Activated effector memory CD4-positive, alpha-beta T cell treated with anti-CD3 and anti-CD28 coated beads, Interleukin-2, amount 50 U/mL, for 16 hours (primary cell): ENCODE data around the gene PPP1R12B.
A peak's percentile ranks its signal among the peaks of the same experiment; 100 is the strongest.
"Not testable (repeated sequence)": the region's sequence is repeated elsewhere in the genome, so short reads cannot be mapped to it uniquely, and the experiment has no call there.

Source experiments
- DNase-seq: peaks from one replicate; pipeline ENCODE4 v3.0.0-alpha.2; 2020

PPP1R12B gene

DNA sequence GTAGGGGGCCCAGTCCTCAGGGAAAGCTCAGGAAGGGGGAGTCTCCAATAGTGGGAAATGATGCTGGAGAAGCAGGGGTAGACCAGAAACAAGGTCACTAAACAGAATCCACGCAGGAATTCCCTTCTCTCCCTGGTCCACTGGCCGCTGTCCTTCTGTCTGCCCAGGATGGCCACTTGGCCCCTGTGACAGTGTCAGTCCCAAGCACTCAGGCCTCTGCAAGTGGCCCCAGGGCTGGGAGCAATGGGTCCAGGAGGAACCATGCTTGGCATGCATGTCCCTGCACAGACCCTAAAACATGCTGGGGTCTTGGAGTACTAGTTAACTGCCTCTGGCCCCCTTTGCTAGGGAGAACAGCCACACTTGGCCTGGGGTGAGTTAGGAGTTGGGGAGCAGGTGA lies 271.5 kb downstream of the PPP1R12B start:
- DNase-seq = peak; percentile 41

DNA sequence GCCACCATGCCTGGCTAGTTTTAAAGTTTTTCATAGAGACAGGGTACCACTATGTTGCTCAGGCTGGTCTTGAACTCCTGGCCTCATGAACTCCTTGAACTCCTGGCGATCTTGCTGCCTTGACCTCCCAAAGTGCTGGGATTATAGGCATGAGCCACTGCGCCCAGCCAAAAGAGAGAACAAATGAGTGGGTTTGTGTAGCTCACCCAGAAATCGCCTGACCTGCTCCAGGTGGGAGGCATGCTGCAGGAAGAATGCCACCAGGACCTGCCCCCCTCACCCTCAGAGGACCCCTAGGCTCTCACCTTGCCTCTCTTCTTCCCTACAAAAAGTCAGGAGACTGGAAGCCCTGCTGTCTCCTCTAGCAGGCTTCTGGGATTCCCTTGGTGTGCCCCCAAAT lies 272.9 kb downstream of the PPP1R12B start:
- peak; percentile 34 for DNase-seq

- peak; percentile 16 for DNase-seq
These were observed 273.9 kb downstream of the PPP1R12B start for GRCh38 chr1:202622388-202622787.

GRCh38 chr1:202623075-202623474 lies 274.6 kb downstream of the PPP1R12B start:
- no peak for DNase-seq

DNA sequence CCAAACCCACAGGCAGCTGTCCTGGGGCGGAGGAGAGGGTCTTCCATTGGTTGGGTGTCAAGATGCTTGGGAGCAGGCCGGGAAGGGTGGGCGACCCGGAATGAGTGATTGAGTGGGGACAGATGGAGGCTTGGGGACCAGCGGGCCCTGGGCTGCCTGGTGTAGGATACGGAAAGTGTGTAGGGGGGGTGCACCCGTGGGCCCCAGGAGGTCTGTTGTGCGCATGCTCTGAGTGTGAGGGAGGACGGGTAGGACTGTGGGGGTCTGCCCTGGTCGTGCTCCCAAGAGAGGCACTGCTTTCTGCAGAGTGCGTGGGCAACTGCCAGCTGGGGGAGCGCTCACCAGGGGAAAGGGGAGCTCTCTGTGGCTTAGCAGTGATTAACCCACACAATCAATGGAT lies 275.0 kb downstream of the PPP1R12B start:
- DNase-seq = not testable (repeated sequence)

GRCh38 chr1:202624088-202624780 lies 275.7 kb downstream of the PPP1R12B start:
- no peak for DNase-seq

DNA sequence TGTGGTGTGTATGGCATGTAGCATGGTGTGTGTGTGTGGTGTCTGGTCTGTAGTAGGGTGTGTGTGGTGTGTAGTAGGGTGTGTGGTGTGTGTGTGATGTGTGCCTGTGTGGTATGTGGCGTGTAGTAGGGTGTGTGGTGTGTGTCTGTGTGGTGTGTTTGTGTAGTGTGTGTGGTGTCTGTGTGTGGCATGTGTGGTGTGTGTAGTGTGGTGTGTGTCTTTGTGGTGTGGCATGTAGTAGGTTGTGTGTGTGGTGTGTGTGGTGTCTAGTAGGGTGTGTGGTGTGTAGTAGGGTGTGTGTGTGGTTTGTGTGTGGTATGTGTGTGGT lies 276.2 kb downstream of the PPP1R12B start:
- no peak for DNase-seq

GRCh38 chr1:202625416-202626360 lies 277.2 kb downstream of the PPP1R12B start:
- peak; percentile 80 for DNase-seq

DNA sequence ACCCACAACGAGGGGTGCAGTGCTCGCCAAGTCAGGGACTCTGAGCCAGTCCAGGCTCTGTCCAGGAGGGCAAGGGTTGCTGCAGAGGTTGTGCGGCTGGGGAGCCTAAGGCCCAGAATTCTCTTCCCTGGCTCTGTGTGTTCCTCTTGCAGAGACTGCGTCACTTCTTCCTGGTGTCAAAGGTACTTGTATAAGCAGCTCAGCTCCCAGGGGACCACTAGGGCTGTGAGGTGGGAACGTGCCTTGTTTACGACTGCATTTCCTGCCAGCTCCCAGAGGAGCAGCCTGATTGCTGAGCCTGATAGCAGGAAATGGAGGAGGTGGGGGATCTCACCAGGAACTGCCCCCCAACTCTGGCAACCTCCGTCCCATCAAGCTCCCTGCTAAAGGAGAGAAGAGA lies 278.5 kb downstream of the PPP1R12B start:
- not testable (repeated sequence) for DNase-seq

- DNase-seq = no peak
These were observed 279.5 kb downstream of the PPP1R12B start for GRCh38 chr1:202627841-202628565.

DNA sequence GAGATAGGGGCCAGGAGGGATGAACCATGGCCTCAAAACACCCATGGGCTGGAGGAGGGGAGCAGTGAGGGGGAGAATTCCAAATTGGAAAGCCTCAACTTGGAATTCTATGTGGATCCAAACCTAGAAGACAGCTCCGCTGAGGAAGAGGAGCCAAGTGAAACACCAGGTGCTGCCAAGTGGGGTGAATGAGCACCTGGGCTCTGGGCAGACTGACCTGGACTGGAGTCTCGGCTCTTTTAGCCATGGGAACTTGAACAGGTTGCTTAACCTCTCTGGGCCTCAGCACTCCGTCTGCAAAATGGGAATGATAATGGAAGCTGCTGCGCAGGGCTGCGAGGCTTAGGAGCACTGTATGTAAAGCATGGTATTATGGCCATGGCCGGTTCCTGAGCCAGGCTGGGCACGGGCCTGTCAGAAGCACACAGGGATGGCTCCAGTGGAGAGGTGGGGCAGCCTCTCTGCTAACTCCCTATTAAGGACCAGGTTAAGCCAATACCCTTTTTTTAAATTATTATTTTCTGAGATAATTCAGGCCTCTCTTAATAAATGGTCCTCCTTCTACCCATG lies 280.2 kb downstream of the PPP1R12B start:
- DNase-seq = no peak

DNA sequence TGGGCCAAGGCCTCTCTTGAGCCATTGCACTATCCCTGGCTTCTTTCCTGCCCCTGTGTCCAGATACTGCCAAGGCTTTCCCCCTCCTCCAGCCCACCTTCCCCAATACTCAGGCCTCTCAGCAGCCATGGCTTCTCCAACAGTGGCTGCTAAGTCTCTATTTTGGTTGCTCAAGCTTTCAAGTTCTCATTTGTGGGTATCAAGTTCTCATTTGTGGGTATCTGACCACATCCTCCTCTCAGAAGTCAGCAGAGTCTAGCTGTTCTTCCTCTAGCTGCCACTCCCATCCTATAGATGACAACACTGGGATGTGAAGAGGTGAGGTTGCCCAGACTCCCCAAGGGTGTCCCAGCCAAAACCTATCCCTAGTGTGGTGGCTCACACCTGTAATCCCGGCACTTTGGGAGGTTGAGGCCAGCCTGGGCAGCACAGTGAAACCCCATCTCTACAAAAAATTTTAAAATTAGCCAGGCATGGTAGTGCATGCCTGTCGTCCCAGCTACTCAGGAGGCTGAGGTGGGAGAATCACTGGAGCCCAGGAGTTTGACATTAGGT lies 280.8 kb downstream of the PPP1R12B start:
- DNase-seq = not testable (repeated sequence)

DNA sequence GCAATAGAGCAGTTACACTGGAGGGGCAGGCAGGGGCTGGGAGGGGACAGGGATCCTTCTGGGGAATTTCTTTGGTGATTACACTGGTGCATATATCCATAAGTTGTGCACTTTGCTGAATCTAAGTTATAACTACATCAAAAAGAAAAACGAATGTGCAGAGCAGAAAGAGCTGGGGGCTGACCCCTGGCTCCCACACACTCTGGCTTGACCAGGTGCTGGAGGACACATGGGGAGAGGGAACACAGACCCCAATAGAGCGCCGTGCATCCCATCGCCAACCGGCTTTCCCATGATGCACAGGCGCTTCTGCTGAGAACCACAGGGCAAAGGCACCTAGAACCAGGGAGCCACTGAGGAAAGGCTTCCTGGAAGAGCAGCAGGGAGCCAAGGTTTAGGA lies 281.6 kb downstream of the PPP1R12B start:
- not testable (repeated sequence) for DNase-seq

DNA sequence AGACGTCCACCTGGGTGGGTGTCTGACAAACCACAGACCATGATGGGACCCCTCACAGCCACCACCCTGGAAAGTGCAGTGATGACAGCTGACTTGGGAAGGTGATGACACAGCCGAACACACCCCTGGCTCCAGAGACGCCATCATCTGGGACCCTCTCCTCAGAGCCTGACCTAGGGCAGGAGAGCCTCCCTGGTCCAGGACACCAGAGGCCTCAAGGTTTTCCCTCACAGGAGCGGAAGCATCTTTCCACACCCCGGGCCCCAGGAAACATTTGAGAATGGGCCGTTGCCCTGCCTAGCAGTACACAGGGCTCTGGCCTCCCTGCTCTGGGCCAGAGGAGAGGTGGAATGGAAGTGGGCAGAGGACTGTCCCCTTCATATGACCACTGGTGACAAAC lies 282.0 kb downstream of the PPP1R12B start:
- DNase-seq = no peak

- DNase-seq = no peak
These were observed 282.8 kb downstream of the PPP1R12B start for GRCh38 chr1:202631076-202631923.

DNA sequence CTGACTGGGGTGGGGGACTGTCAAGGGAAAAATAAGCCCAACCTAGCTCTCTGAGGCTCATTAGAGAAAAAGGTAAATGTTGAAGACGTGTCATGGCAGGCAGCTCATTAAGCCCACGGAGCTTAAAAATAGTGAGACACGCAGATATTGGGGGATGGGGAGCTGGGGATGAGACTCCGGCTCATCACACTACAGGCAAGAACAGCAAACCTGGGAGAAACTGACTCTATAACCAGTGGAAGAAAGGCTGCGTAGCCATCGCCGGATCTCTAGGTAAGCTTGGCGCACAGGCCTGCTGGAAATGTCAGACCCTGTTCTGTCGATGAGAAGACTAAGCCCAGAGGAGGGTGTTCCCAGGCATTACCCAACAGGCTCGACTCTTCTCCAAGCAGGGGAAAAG lies 283.7 kb downstream of the PPP1R12B start:
- no peak for DNase-seq

- not testable (repeated sequence) for DNase-seq
These were observed 287.7 kb downstream of the PPP1R12B start for GRCh38 chr1:202636171-202636570.

- not testable (repeated sequence) for DNase-seq
These were observed 289.0 kb downstream of the PPP1R12B start for GRCh38 chr1:202637321-202638018.

- DNase-seq = no peak
These were observed 289.7 kb downstream of the PPP1R12B start for GRCh38 chr1:202638019-202638700.

GRCh38 chr1:202638701-202639305 lies 290.3 kb downstream of the PPP1R12B start:
- not testable (repeated sequence) for DNase-seq
